ENCODE results near the gene HIPK3.

- TF ChIP-seq TAF1 (IDR thresholded peaks at IDR 0.05; ENCODE audit: borderline replicate concordance, insufficient read depth, low read length) = no peak
- no peak for TF ChIP-seq POLR2AphosphoS5 (IDR thresholded peaks at IDR 0.05; ENCODE audit: low read depth, low read length)
- TF ChIP-seq SIN3A (IDR thresholded peaks at IDR 0.05; ENCODE audit: borderline replicate concordance, insufficient read depth, low read length) = no peak
Observed at GRCh38 chr11:33390944-33391892, 134.0 kb downstream of the HIPK3 start.
